ENCODE data around the gene ADCK1. TPM values are rescaled to one million over a fixed set of nuclear protein-coding genes. Genes with fewer than 3 reads are reported as not detected.
A peak's percentile ranks its signal among the peaks of the same experiment; 100 is the strongest.
"Not testable (repeated sequence)": the region's sequence is repeated elsewhere in the genome, so short reads cannot be mapped to it uniquely, and the experiment has no call there.

Gene ADCK1
- total and polyA plus RNA-seq, 8 donors, result 0.58 to 39.1 (median 4.0) TPM

DNA sequence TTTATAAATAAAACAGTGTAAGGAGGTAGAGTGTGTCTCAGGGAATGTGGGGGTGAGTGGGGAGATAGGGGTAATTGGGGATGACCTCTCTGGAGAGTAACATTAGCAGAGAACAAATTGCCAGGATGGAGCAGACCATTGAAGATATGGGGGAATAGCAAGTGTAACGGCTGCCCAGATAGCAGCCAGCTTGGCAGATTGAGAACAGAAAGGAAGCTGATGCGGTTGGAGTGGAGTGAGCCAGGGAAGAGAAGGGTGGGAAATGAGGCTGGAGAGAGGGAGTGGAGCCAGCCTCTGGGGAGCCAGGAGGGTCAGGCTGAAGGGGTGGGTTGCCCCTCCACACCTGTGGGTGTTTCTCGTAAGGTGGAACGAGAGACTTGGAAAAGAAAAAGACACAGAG, 5.6 kb upstream of the ADCK1 start:
- peaks cover 0 to 8% (median 0%) of the 10 kb centered on the region in 3 donors for H3K27me3 ChIP-seq
- TF ChIP-seq, protein P1, sequence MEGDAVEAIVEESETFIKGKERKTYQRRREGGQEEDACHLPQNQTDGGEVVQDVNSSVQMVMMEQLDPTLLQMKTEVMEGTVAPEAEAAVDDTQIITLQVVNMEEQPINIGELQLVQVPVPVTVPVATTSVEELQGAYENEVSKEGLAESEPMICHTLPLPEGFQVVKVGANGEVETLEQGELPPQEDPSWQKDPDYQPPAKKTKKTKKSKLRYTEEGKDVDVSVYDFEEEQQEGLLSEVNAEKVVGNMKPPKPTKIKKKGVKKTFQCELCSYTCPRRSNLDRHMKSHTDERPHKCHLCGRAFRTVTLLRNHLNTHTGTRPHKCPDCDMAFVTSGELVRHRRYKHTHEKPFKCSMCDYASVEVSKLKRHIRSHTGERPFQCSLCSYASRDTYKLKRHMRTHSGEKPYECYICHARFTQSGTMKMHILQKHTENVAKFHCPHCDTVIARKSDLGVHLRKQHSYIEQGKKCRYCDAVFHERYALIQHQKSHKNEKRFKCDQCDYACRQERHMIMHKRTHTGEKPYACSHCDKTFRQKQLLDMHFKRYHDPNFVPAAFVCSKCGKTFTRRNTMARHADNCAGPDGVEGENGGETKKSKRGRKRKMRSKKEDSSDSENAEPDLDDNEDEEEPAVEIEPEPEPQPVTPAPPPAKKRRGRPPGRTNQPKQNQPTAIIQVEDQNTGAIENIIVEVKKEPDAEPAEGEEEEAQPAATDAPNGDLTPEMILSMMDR (IDR thresholded peaks at IDR 0.05), result no peak
- TF ChIP-seq POLR2AphosphoS5 (IDR thresholded peaks at IDR 0.05), result no peak
- no peak for TF ChIP-seq POLR2A (IDR thresholded peaks at IDR 0.05)
- TF ChIP-seq EP300 (IDR thresholded peaks at IDR 0.05), result no peak
- intact Hi-C loops (cut with DNase I; ENCODE audit: low total_unique reads), result no loop called here
- H3K27ac ChIP-seq, result no peak overlapping the region
- no peak overlapping the region for H3K4me3 ChIP-seq
- H3K36me3 ChIP-seq, result no peaks in the 10 kb centered on the region
- H3K9me3 ChIP-seq, result no peaks in the 10 kb centered on the region
- H3K4me1 ChIP-seq, result peaks cover 0 to 2% (median under 1%) of the 10 kb centered on the region in 4 donors
- no peak for DNase-seq
- 76 to 87% (median 79%) methylated on average over 4 of the region's 4 CpGs for WGBS, 5 donors

- intact Hi-C loops (cut with DNase I; ENCODE audit: low total_unique reads); H3K36me3 ChIP-seq; DNase-seq; H3K9me3 ChIP-seq; H3K27me3 ChIP-seq: not testable (repeated sequence)
- Histone ChIP-seq H3K4me1 (peaks cover 6 to 17% (median 11%) of the 10 kb centered on the region in 4 donors), H3K27ac (peak overlapping the region in 4 of 5 donors; percentile 90 to 94 (median 93)), H3K4me3 (peak overlapping the region; percentile 69 to 94 (median 86))
- WGBS, 5 donors, result 69 to 76% (median 73%) methylated on average over 13 of the region's 13 CpGs
These were observed 453 bp upstream of the ADCK1 start for GRCh38 chr14:77799456-77799855.

DNA sequence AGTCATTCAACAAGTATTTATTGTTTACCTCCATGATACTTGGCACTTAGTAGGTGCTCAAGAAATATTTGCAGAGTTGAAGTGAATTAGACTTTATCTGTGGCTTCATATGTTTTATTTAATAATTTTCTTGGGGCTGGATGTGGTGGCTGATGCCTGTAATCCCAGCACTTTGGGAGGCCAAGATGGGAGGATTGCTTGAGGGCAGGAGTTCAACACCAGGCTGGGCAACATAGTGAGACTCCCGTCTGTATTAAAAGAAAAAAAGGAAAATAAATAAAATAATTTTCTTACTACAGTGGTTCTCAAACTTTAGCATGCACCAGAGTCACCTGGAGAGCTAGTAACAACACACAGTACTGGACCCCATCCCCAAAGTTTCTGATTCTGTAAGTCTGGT, 905 bp downstream of the ADCK1 start:
- H3K4me1 ChIP-seq, result peaks cover 6 to 17% (median 11%) of the 10 kb centered on the region in 4 donors
- peak overlapping the region in 4 of 5 donors; percentile 90 to 94 (median 93) for H3K27ac ChIP-seq
- WGBS, 5 donors, result 65 to 80% (median 78%) methylated on average over 1 of the region's 1 CpG
- H3K9me3 ChIP-seq, result no peaks in the 10 kb centered on the region
- intact Hi-C loops (cut with DNase I; ENCODE audit: low total_unique reads), result no loop called here
- TF ChIP-seq POLR2AphosphoS5 (IDR thresholded peaks at IDR 0.05) (no peak), POLR2A (IDR thresholded peaks at IDR 0.05) (no peak), EP300 (IDR thresholded peaks at IDR 0.05) (no peak)
- TF ChIP-seq, protein P1 (IDR thresholded peaks at IDR 0.05), result no peak
- H3K36me3 ChIP-seq, result no peaks in the 10 kb centered on the region
- peak overlapping the region; percentile 69 to 94 (median 86) for H3K4me3 ChIP-seq
- H3K27me3 ChIP-seq, result no peaks in the 10 kb centered on the region
- DNase-seq, result no peak

GRCh38 chr14:77804592-77804991, 4.7 kb downstream of the ADCK1 start:
- intact Hi-C loops (cut with DNase I; ENCODE audit: low total_unique reads), result no loop called here
- no peak for DNase-seq
- no peaks in the 10 kb centered on the region for H3K36me3 ChIP-seq

DNA sequence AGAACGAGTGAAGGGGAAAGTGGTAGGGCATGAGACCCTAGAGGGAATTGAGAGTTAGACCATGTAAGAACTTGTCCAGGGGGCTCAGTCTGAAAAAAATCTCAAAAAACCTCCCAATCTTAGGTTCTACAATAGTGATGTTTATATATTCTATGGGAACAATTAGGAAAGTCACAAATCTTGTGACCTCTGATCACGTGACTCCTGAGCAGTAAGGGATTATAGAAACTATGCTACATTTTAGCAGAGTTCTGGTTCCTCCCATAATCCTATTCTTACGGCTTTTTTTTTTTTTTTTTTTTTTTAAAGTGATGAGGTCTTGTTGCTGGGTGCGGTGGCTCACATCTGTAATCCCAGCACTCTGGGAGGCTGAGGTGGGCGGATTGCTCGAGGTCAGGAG, 5.8 kb downstream of the ADCK1 start:
- Histone ChIP-seq H3K9me3 (no peaks in the 10 kb centered on the region), H3K36me3 (no peaks in the 10 kb centered on the region), H3K27ac (no peak overlapping the region), H3K4me3 (no peak overlapping the region), H3K27me3 (no peaks in the 10 kb centered on the region), H3K4me1 (peaks cover 2 to 6% (median 5%) of the 10 kb centered on the region in 4 donors)
- DNase-seq, result no peak
- TF ChIP-seq POLR2AphosphoS5 (IDR thresholded peaks at IDR 0.05) (no peak), POLR2A (IDR thresholded peaks at IDR 0.05) (no peak), EP300 (IDR thresholded peaks at IDR 0.05) (no peak)
- TF ChIP-seq, protein P1 (IDR thresholded peaks at IDR 0.05), result no peak
- intact Hi-C loops (cut with DNase I; ENCODE audit: low total_unique reads), result no loop called here
- 81 to 89% (median 84%) methylated on average over 6 of the region's 6 CpGs for WGBS, 5 donors

More at GRCh38 chr14:77804592-77804991, 4.7 kb downstream of the ADCK1 start:
- H3K27ac ChIP-seq, result no peak overlapping the region
- 56 to 67% (median 62%) methylated on average over 6 of the region's 6 CpGs for WGBS, 5 donors
- H3K4me1 ChIP-seq, result peaks cover 6 to 12% (median 10%) of the 10 kb centered on the region in 4 donors
- H3K27me3 ChIP-seq, result no peaks in the 10 kb centered on the region
- H3K4me3 ChIP-seq, result no peak overlapping the region
- no peaks in the 10 kb centered on the region for H3K9me3 ChIP-seq
- TF ChIP-seq, protein P1 (IDR thresholded peaks at IDR 0.05), result no peak
- TF ChIP-seq POLR2A (IDR thresholded peaks at IDR 0.05) (no peak), POLR2AphosphoS5 (IDR thresholded peaks at IDR 0.05) (no peak), EP300 (IDR thresholded peaks at IDR 0.05) (no peak)
